Type B pancreatic cell (in vitro differentiated cells): ENCODE data around the gene SFT2D1. TPM values are rescaled to one million over a fixed set of nuclear protein-coding genes. Genes with fewer than 3 reads are reported as not detected.
A peak's percentile ranks its signal among the peaks of the same experiment; 100 is the strongest.
"Not testable (repeated sequence)": the region's sequence is repeated elsewhere in the genome, so short reads cannot be mapped to it uniquely, and the experiment has no call there.

Experiments used
- DNase-seq: peaks from one replicate; pipeline ENCODE4 v3.0.0; 2021; ENCODE audit warnings: mixed read lengths; ENCODE audit not compliant: unreplicated experiment; ENCODE audit errors: extremely low spot score
- H3K27ac Mint-ChIP-seq: 2 replicates; pipeline ENCODE4 v1.8.0; 2021; ENCODE audit warnings: mild to moderate bottlenecking, mixed read lengths
- H3K27me3 Mint-ChIP-seq: 2 replicates; pipeline ENCODE4 v1.8.0; 2021; ENCODE audit warnings: mixed read lengths
- H3K36me3 Mint-ChIP-seq: 2 replicates; pipeline ENCODE4 v1.8.0; 2021; ENCODE audit warnings: mixed read lengths
- H3K4me1 Mint-ChIP-seq: one replicate; pipeline ENCODE4 v1.8.0; 2021; ENCODE audit warnings: mixed read lengths; ENCODE audit not compliant: unreplicated experiment
- H3K4me3 Mint-ChIP-seq: 2 replicates; pipeline ENCODE4 v1.8.0; 2021; ENCODE audit warnings: mild to moderate bottlenecking, mixed read lengths
- H3K9me3 Mint-ChIP-seq: 2 replicates; pipeline ENCODE4 v1.8.0; 2021; ENCODE audit warnings: mixed read lengths
- long read RNA-seq: library from polyadenylated mRNA; unstranded; transcript quantifications from one replicate; pipeline ENCODE4 v2.0.0, GENCODE V29; 2020
- total RNA-seq: library from RNA; stranded (reverse); gene quantifications from 2 replicates; pipeline ENCODE4 v1.2.1, GENCODE V29; 2021; ENCODE audit warnings: low replicate concordance
- TF ChIP-seq, protein P1 (sequence below): fragments of 200-600 bp; sonication (generic); conservative IDR thresholded peaks from 2 replicates; pipeline ENCODE4 v1.5.0; 2021; ENCODE audit warnings: antibody characterized with exemption, mild to moderate bottlenecking

Gene SFT2D1
- total RNA-seq = 29.5 and 36.0 TPM in 2 replicates
- long read RNA-seq, transcript SFT2D1-201 (8 exons, 1,079 nt) = major isoform, 45 of 61 reads
- long read RNA-seq, partial matches to known transcripts = 3 of 61 reads
- long read RNA-seq, other reads (novel, unspliced or antisense) = 13 of 61 reads

GRCh38 chr6:166342349-166343149 is at the start of gene SFT2D1:
Gene SFT2D1 (minus strand): TSS chr6:166342545. CDS start chr6:166342481, 64 bp downstream.
- Mint-ChIP-seq H3K4me1 (peaks cover 6% of the 10 kb centered on the region), H3K36me3 (peaks cover 5% of the 10 kb centered on the region), H3K9me3 (no peaks in the 10 kb centered on the region), H3K4me3 (peak within 1 kb of the TSS; percentile 93), H3K27me3 (no peaks in the 10 kb centered on the region), H3K27ac (peak within 1 kb of the TSS; percentile 84)
- peak; percentile 87 for DNase-seq
- TF ChIP-seq, protein P1, sequence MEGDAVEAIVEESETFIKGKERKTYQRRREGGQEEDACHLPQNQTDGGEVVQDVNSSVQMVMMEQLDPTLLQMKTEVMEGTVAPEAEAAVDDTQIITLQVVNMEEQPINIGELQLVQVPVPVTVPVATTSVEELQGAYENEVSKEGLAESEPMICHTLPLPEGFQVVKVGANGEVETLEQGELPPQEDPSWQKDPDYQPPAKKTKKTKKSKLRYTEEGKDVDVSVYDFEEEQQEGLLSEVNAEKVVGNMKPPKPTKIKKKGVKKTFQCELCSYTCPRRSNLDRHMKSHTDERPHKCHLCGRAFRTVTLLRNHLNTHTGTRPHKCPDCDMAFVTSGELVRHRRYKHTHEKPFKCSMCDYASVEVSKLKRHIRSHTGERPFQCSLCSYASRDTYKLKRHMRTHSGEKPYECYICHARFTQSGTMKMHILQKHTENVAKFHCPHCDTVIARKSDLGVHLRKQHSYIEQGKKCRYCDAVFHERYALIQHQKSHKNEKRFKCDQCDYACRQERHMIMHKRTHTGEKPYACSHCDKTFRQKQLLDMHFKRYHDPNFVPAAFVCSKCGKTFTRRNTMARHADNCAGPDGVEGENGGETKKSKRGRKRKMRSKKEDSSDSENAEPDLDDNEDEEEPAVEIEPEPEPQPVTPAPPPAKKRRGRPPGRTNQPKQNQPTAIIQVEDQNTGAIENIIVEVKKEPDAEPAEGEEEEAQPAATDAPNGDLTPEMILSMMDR = no peak

GRCh38 chr6:166389119-166389518 is 46.8 kb upstream of the SFT2D1 start:
- TF ChIP-seq, protein P1 = no peak
- peaks cover 2% of the 10 kb centered on the region for H3K27me3 Mint-ChIP-seq
- no peak for DNase-seq

GRCh38 chr6:166388290-166389004 is 46.1 kb upstream of the SFT2D1 start:
- H3K27me3 Mint-ChIP-seq = no peaks in the 10 kb centered on the region
- no peaks in the 10 kb centered on the region for H3K4me1 Mint-ChIP-seq
- H3K27ac Mint-ChIP-seq = no peak overlapping the region
- TF ChIP-seq, protein P1 = no peak
- no peak overlapping the region for H3K4me3 Mint-ChIP-seq
- H3K36me3 Mint-ChIP-seq = no peaks in the 10 kb centered on the region
- DNase-seq = no peak
- H3K9me3 Mint-ChIP-seq = no peaks in the 10 kb centered on the region

More at GRCh38 chr6:166389119-166389518, 46.8 kb upstream of the SFT2D1 start:
- Mint-ChIP-seq H3K9me3 (no peaks in the 10 kb centered on the region), H3K36me3 (no peaks in the 10 kb centered on the region), H3K4me1 (no peaks in the 10 kb centered on the region), H3K4me3 (no peak overlapping the region), H3K27ac (no peak overlapping the region)

DNA sequence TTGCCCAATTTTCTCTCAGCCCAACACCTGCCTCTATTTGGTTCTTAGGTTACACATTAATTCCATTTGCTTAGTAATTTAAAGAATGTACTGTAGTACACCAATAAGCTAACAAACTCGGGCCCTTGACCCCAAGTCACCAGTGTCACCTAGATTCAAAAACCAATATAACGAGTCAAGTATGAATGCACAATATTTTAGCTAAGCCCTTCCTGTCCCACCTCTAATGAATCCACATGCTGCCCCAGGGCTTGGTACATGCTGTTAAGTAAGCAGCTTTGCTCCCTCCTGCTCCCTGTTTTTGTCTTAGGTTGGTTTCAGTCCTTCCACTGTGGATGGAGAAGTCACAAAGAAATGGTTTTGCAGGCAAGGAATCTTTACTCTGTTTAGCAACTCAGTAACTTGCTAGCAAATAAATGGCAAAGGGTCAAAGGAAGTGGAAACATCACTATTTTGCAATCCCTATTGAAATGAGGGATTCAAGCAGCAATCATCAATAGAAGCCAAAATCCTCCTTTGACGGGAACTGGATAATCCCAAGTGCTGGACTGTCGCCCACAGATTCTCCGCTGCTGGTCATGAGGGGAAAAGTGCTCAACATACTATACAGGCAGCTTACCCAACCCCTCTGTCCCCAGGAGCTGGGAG is 45.4 kb upstream of the SFT2D1 start:
- Mint-ChIP-seq H3K4me3 (no peak overlapping the region), H3K27me3 (no peaks in the 10 kb centered on the region), H3K36me3 (no peaks in the 10 kb centered on the region), H3K4me1 (no peaks in the 10 kb centered on the region), H3K27ac (no peak overlapping the region), H3K9me3 (no peaks in the 10 kb centered on the region)
- TF ChIP-seq, protein P1 = no peak
- DNase-seq = no peak

- not testable (repeated sequence) for H3K27me3 Mint-ChIP-seq, H3K4me1 Mint-ChIP-seq, H3K36me3 Mint-ChIP-seq, H3K4me3 Mint-ChIP-seq, H3K9me3 Mint-ChIP-seq, DNase-seq, H3K27ac Mint-ChIP-seq
Observed at GRCh38 chr6:166387098-166387497, 44.8 kb upstream of the SFT2D1 start.
